Esophagus squamous epithelium (tissue), 4 donors: ENCODE results near the gene ANAPC16.

Experiments used
- POLR2A ChIP-seq, 4 donors: fragments of 450-650 bp; IDR thresholded peaks; one replicate each; pipeline ENCODE4 v1.6.1; 2017; ENCODE audit warnings: antibody characterized with exemption in 4 of 4, mild to moderate bottlenecking in 4 of 4, moderate library complexity in 3 of 4
- TF ChIP-seq, protein P1 (sequence below), 6 experiments: fragments of 450-650 bp in 4 of 6; fragments of 200-600 bp in 2 of 6; sonication (generic) in 2 of 6; IDR thresholded peaks; one replicate each; pipeline ENCODE4 v1.5.1; 2016 to 2019; ENCODE audit warnings: antibody characterized with exemption in 6 of 6, mild to moderate bottlenecking in 4 of 6, moderate library complexity in 4 of 6

DNA sequence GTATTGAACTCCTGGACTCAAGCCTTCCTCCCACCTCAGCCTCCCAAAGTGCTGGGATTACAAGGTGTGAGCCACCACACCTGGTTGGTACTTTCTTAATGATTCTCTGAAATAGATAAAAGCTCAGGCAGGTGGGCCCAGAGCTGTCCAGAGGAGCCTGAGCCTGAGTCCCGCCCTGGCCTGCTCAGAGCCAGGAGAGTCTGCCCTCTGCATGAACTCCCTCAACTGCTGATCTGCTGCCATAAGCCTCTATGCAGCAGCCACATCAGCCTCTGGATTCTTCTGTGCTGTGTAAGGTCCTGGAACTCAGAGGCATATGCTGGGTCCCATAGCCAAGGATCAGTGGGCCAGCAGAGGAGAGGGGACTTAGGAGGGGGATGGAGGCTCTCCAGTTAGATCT is 34.9 kb downstream of the ANAPC16 start:
- TF ChIP-seq, protein P1, sequence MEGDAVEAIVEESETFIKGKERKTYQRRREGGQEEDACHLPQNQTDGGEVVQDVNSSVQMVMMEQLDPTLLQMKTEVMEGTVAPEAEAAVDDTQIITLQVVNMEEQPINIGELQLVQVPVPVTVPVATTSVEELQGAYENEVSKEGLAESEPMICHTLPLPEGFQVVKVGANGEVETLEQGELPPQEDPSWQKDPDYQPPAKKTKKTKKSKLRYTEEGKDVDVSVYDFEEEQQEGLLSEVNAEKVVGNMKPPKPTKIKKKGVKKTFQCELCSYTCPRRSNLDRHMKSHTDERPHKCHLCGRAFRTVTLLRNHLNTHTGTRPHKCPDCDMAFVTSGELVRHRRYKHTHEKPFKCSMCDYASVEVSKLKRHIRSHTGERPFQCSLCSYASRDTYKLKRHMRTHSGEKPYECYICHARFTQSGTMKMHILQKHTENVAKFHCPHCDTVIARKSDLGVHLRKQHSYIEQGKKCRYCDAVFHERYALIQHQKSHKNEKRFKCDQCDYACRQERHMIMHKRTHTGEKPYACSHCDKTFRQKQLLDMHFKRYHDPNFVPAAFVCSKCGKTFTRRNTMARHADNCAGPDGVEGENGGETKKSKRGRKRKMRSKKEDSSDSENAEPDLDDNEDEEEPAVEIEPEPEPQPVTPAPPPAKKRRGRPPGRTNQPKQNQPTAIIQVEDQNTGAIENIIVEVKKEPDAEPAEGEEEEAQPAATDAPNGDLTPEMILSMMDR (IDR thresholded peaks at IDR 0.05), result no peak
- no peak for TF ChIP-seq POLR2A (IDR thresholded peaks at IDR 0.05)
